OCI-LY1 (cell line): ENCODE measurements around the gene CELSR2.

Experiments
- CTCF ChIP-seq: fragments of 200-600 bp; sonication (generic), shearing (Covaris generic); IDR thresholded peaks from 2 replicates; pipeline ENCODE4 v1.5.1; 2017; ENCODE audit warnings: mild to moderate bottlenecking, antibody characterized with exemption, low read length, moderate library complexity, mixed read lengths
- EZH2 ChIP-seq: fragments of 200-600 bp; sonication (generic), shearing (Covaris generic); IDR thresholded peaks from 2 replicates; pipeline ENCODE4 v1.8.0; 2017; ENCODE audit warnings: borderline replicate concordance, mixed run types, mild to moderate bottlenecking, antibody characterized with exemption, low read length, moderate library complexity, mixed read lengths

DNA sequence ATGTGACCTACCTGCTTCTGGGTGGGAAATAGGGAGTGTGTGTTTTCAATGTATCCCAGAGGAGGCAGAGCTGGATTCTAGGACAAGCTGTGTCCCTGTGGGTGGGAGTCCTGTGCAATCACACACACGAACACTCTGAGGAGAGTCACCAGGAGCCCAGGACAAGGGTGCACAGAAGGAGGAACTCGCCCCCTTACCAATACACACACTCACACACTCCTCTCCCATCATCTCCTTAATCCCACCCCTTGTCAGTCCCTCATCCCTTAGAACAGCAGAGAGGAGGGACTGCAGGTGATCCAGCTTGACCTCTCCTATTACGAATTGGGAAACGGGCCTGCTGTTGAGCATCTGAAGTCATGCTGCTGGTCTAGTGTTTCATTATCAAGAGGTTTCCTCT is 65.9 kb downstream of the CELSR2 start:
- TF ChIP-seq CTCF (no peak), EZH2 (no peak)
